Measurements from ENCODE around the gene DCTD. TPM values are rescaled to one million over a fixed set of nuclear protein-coding genes. Genes with fewer than 3 reads are reported as not detected.

Gene DCTD
- total RNA-seq, 1 experiment from 2014 or later = 100 TPM

GRCh38 chr4:182925298-182925757 lies 8.1 kb upstream of the DCTD start:
- Mint-ChIP-seq H3K27me3 (ENCODE audit: low read depth) (peaks cover 3% of the 10 kb centered on the region; the same call in 1 of the 2 replicates), H3K9me3 (no peaks in the 10 kb centered on the region)
- H3K23ac ChIP-seq (ENCODE audit: insufficient read length, low read depth, low read length) = no peak overlapping the region

More at GRCh38 chr4:182925298-182925757, 8.1 kb upstream of the DCTD start:
- Histone ChIP-seq H3K27me3 (ENCODE audit: insufficient read depth, low read length) (no peaks in the 10 kb centered on the region), H3K9ac (ENCODE audit: extremely low read depth, insufficient read length, low read length) (no peak overlapping the region), H3K4me1 (ENCODE audit: insufficient read depth, low read length) (no peaks in the 10 kb centered on the region), H3K23me2 (ENCODE audit: insufficient read length, low read depth, low read length, poor library complexity, severe bottlenecking) (no peaks in the 10 kb centered on the region), H3K56ac (ENCODE audit: insufficient read length, low read depth, low read length) (no peak overlapping the region), H3K9me3 (ENCODE audit: control insufficient read depth, low read depth, low read length) (no peaks in the 10 kb centered on the region), H2BK12ac (ENCODE audit: insufficient read length, low read depth, low read length) (no peak overlapping the region), H4K20me1 (ENCODE audit: control insufficient read depth, insufficient read depth, insufficient read length) (no peaks in the 10 kb centered on the region), H3K14ac (ENCODE audit: insufficient read depth, low read length) (no peak overlapping the region), H2BK20ac (ENCODE audit: low read depth, low read length, poor library complexity, severe bottlenecking) (no peak overlapping the region), H3K27ac (ENCODE audit: insufficient read length, low read depth, low read length) (no peak overlapping the region), H4K8ac (replicated peaks; ENCODE audit: insufficient read length, low read depth, low read length) (no peak overlapping the region), H3K18ac (ENCODE audit: insufficient read length, low read depth, low read length) (no peak overlapping the region), H2BK120ac (ENCODE audit: low read depth, low read length, poor library complexity, severe bottlenecking) (no peak overlapping the region), H3K79me1 (ENCODE audit: insufficient read depth, low read depth, low read length, poor library complexity, severe bottlenecking) (no peaks in the 10 kb centered on the region), H3K4ac (ENCODE audit: low read depth, low read length) (no peak overlapping the region), H4K91ac (ENCODE audit: insufficient read length, low read depth, low read length) (no peak overlapping the region), H2AK5ac (ENCODE audit: insufficient read length, low read length) (no peak overlapping the region), H4K5ac (ENCODE audit: insufficient read length, low read depth, low read length) (no peak overlapping the region), H3T11ph (ENCODE audit: low read length) (no peak overlapping the region), H2AFZ (ENCODE audit: low read length) (no peak overlapping the region), H3K4me2 (ENCODE audit: insufficient read depth, insufficient read length, low read length) (no peak overlapping the region), H3K79me2 (ENCODE audit: insufficient read depth, low read length) (no peaks in the 10 kb centered on the region), H2BK5ac (ENCODE audit: insufficient read length, low read length) (no peak overlapping the region), H2BK15ac (ENCODE audit: low read depth, low read length) (no peak overlapping the region)
- no peak overlapping the region for H3K27ac Mint-ChIP-seq
- DNase-seq = peak; percentile 91
- no peaks in the 10 kb centered on the region for H3K36me3 Mint-ChIP-seq (ENCODE audit: insufficient read depth in 1 of 3, low read depth in 3 of 3)
- peak; percentile 81 for TF ChIP-seq CTCF (conservative IDR thresholded peaks at IDR 0.05)
- peaks cover 2 to 7% of the 10 kb centered on the region in 2 experiments; a peak in 1 of 4 replicates for H3K4me1 Mint-ChIP-seq
- no peak overlapping the region for H3K4me3 Mint-ChIP-seq
- no CpG with 5 or more reads among the region's 10 CpGs for WGBS (ENCODE audit: extremely low coverage, insufficient read length, low lambda C conversion rate)
